Fibroblast of lung (primary cell): ENCODE results near the gene TLE6. TPM values are rescaled to one million over a fixed set of nuclear protein-coding genes. Genes with fewer than 3 reads are reported as not detected.

Experiments used
- DNase-seq, 2 donors: peaks; one replicate each; pipeline versions ENCODE4 v3.0.0 to v3.0.0-alpha.2; 2010; ENCODE audit warnings: low read depth in 2 of 2
- H2AFZ ChIP-seq: 2 replicates; pipeline ENCODE4 v1.5.1; 2012; ENCODE audit warnings: low read length, control low read depth, inconsistent platforms
- H3K27ac ChIP-seq: 2 replicates; pipeline ENCODE4 v1.5.1; 2011; ENCODE audit warnings: low read length, control low read depth; ENCODE audit not compliant: insufficient read depth
- H3K27me3 ChIP-seq: 2 replicates; pipeline ENCODE4 v1.5.1; 2011; ENCODE audit warnings: mild to moderate bottlenecking, low read length; ENCODE audit not compliant: control insufficient read depth, insufficient read depth
- H3K36me3 ChIP-seq: 2 replicates; pipeline ENCODE4 v1.5.1; 2011; ENCODE audit warnings: low read length; ENCODE audit not compliant: control insufficient read depth, insufficient read depth
- H3K4me1 ChIP-seq: 2 replicates; pipeline ENCODE4 v1.5.1; 2011; ENCODE audit warnings: low read length; ENCODE audit not compliant: control insufficient read depth, insufficient read depth; ENCODE audit errors: extremely low read depth
- H3K4me2 ChIP-seq: 2 replicates; pipeline ENCODE4 v1.5.1; 2011; ENCODE audit warnings: low read length, control low read depth; ENCODE audit not compliant: insufficient read depth; ENCODE audit errors: extremely low read depth
- H3K4me3 ChIP-seq, 4 experiments: fragments of 200-600 bp in 1 of 4; sonication (generic) in 1 of 4; replicated peaks in 1 of 4; 2 replicates each; pipeline ENCODE4 v1.5.1; 2011 to 2016; ENCODE audit warnings: low read length in 4 of 4, low read depth in 3 of 4, mild to moderate bottlenecking in 3 of 4, control low read depth in 2 of 4, inconsistent platforms in 1 of 4, mixed read lengths in 1 of 4; ENCODE audit not compliant: insufficient read depth in 1 of 4; ENCODE audit errors: control extremely low read depth in 1 of 4
- H3K79me2 ChIP-seq: 2 replicates; pipeline ENCODE4 v1.5.1; 2012; ENCODE audit warnings: mild to moderate bottlenecking, low read length, inconsistent platforms; ENCODE audit not compliant: control insufficient read depth, insufficient read depth
- H3K9ac ChIP-seq: 2 replicates; pipeline ENCODE4 v1.5.1; 2011; ENCODE audit warnings: mild to moderate bottlenecking, low read length, control low read depth; ENCODE audit not compliant: insufficient read depth
- H3K9me3 ChIP-seq: 2 replicates; pipeline ENCODE4 v1.5.1; 2012; ENCODE audit warnings: low read depth, low read length; ENCODE audit not compliant: control insufficient read depth, insufficient read depth
- H4K20me1 ChIP-seq: 2 replicates; pipeline ENCODE4 v1.5.1; 2011; ENCODE audit warnings: low read length; ENCODE audit not compliant: control insufficient read depth, insufficient read depth; ENCODE audit errors: extremely low read depth
- CTCF ChIP-seq, 2 donors: IDR thresholded peaks in 1 of 2; conservative IDR thresholded peaks in 1 of 2; 1 replicate in 1 of 2; 2 replicates in 1 of 2; pipeline ENCODE4 v1.5.1; 2011 to 2012; ENCODE audit warnings: low read length in 2 of 2, control low read depth in 1 of 2, inconsistent platforms in 1 of 2, low read depth in 1 of 2, mild to moderate bottlenecking in 1 of 2
- EZH2 ChIP-seq: IDR thresholded peaks from 2 replicates; pipeline ENCODE4 v1.5.1; 2012; ENCODE audit warnings: low read length, control low read depth, mild to moderate bottlenecking; ENCODE audit errors: missing control alignments
- polyA plus RNA-seq, 2 donors: library from polyadenylated mRNA; depleted of rRNA in 1 of 2; stranded (reverse) in 1 of 2; unstranded in 1 of 2; fragments of >200 nt; gene quantifications; 2 replicates each; pipeline ENCODE4 v1.2.1, GENCODE V29; 2011 to 2012; ENCODE audit warnings: missing spikeins in 1 of 2
- total RNA-seq: library from RNA; depleted of rRNA; stranded (reverse); fragments of >200 nt; gene quantifications from 2 replicates; pipeline ENCODE4 v1.2.1, GENCODE V29; 2014

The TLE6 gene
- total and polyA plus RNA-seq, 2 donors (not counting 1 experiment from before 2014, with no cell fraction given): 0.56 to 1.7 TPM

- Histone ChIP-seq H3K36me3 (no peaks in the 10 kb centered on the region), H3K4me3 (no peak overlapping the region), H3K9ac (no peak overlapping the region), H3K4me1 (peaks cover 2% of the 10 kb centered on the region), H3K9me3 (no peaks in the 10 kb centered on the region), H2AFZ (no peak overlapping the region), H3K4me2 (no peak overlapping the region), H4K20me1 (no peaks in the 10 kb centered on the region), H3K27ac (no peak overlapping the region), H3K27me3 (no peaks in the 10 kb centered on the region), H3K79me2 (no peaks in the 10 kb centered on the region)
- no peak for DNase-seq
- no peak for TF ChIP-seq EZH2
- no peak for TF ChIP-seq CTCF (conservative IDR thresholded peaks at IDR 0.05 in 1 of 2, IDR thresholded peaks at IDR 0.05 in 1 of 2; ENCODE audit: low read depth in 1 of 2, low read length in 2 of 2)
These were observed 64.0 kb downstream of the TLE6 start for GRCh38 chr19:3041327-3041726.

- Histone ChIP-seq H3K9ac (no peak overlapping the region), H3K9me3 (no peaks in the 10 kb centered on the region), H3K36me3 (no peaks in the 10 kb centered on the region), H3K79me2 (no peaks in the 10 kb centered on the region), H3K4me1 (no peaks in the 10 kb centered on the region), H3K4me2 (peak overlapping the region; percentile 35), H3K27ac (no peak overlapping the region), H2AFZ (peak overlapping the region; percentile 57), H4K20me1 (no peaks in the 10 kb centered on the region), H3K27me3 (no peaks in the 10 kb centered on the region), H3K4me3 (no peak overlapping the region)
- TF ChIP-seq EZH2 (no peak), CTCF (conservative IDR thresholded peaks at IDR 0.05 in 1 of 2, IDR thresholded peaks at IDR 0.05 in 1 of 2; ENCODE audit: low read depth in 1 of 2, low read length in 2 of 2) (no peak)
- DNase-seq: no peak
These were observed 64.6 kb downstream of the TLE6 start for GRCh38 chr19:3041761-3042620.

DNA sequence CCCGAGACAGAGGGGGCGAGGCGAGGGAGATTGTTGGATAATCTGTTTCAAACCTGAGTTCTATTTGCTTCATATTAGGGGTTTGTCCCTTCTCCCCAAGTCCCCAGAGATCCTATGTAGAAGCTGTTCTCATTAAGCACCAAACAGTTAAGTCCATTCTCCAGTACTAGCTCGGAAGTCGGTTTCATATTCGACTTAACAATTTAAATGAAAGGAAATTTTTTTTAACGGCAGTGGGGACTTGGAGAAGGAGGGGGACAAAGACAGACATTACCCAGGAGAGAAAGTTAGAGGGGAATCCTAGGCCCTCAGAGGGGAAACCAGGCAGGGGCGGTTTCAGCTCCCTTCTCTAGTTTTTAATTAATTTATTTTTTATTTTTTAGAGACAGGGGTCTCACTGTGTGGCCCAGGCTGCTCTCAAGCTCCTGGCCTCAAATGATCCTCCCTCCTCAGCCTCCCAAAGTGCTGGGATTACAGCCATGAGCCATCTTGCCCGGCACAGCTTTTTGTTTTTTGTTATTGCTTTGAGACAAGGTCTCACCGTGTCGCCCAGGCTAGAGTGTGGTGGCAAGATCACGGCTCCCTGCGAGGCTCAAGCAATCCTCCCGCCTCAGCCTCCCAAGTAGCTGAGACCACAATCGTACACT is 65.4 kb downstream of the TLE6 start:
- no peak overlapping the region for H3K27ac ChIP-seq
- H3K27me3 ChIP-seq: no peaks in the 10 kb centered on the region
- TF ChIP-seq EZH2: no peak
- TF ChIP-seq CTCF (conservative IDR thresholded peaks at IDR 0.05 in 1 of 2, IDR thresholded peaks at IDR 0.05 in 1 of 2; ENCODE audit: low read depth in 1 of 2, low read length in 2 of 2): no peak
- H3K36me3 ChIP-seq: no peaks in the 10 kb centered on the region
- H3K4me3 ChIP-seq: no peak overlapping the region
- peak overlapping the region; percentile 57 for H2AFZ ChIP-seq
- H3K9ac ChIP-seq: no peak overlapping the region
- no peaks in the 10 kb centered on the region for H3K4me1 ChIP-seq
- no peaks in the 10 kb centered on the region for H4K20me1 ChIP-seq
- no peaks in the 10 kb centered on the region for H3K79me2 ChIP-seq
- H3K4me2 ChIP-seq: peak overlapping the region; percentile 35
- peak in 1 of 2 donors; percentile 20 for DNase-seq
- no peaks in the 10 kb centered on the region for H3K9me3 ChIP-seq
